Lung (tissue), 12 donors: ENCODE measurements around the gene PLSCR2. TPM values are rescaled to one million over a fixed set of nuclear protein-coding genes. Genes with fewer than 3 reads are reported as not detected.
A peak's percentile ranks its signal among the peaks of the same experiment; 100 is the strongest.

ENCODE experiments used
- ATAC-seq: fragments of 200-7000 bp; cut with Tn5 transposase; one replicate; pipeline ENCODE4 v1.9.1; 2020; ENCODE audit warnings: moderate number of reproducible peaks; ENCODE audit not compliant: insufficient read depth, low FRiP score
- DNase-seq, 3 donors: peaks; one replicate each; pipeline ENCODE4 v3.0.0-alpha.2; 2013 to 2017
- H3K27ac ChIP-seq, 2 donors: one replicate each; pipeline ENCODE4 v1.5.1; 2013; ENCODE audit warnings: mild to moderate bottlenecking in 2 of 2, moderate library complexity in 2 of 2, control low read depth in 1 of 2, inconsistent platforms in 1 of 2, low read depth in 1 of 2, low read length in 1 of 2
- H3K27me3 ChIP-seq, 3 donors: one replicate each; pipeline ENCODE4 v1.5.1; 2013; ENCODE audit warnings: low read length in 2 of 3; ENCODE audit not compliant: control insufficient read depth in 3 of 3, insufficient read depth in 3 of 3
- H3K36me3 ChIP-seq, 4 donors: one replicate each; pipeline ENCODE4 v1.5.1; 2013; ENCODE audit warnings: low read length in 4 of 4, mild to moderate bottlenecking in 1 of 4, moderate library complexity in 1 of 4; ENCODE audit not compliant: control insufficient read depth in 4 of 4, insufficient read depth in 4 of 4
- H3K4me1 ChIP-seq, 5 donors: one replicate each; pipeline ENCODE4 v1.5.1; 2013; ENCODE audit warnings: low read length in 5 of 5, mild to moderate bottlenecking in 2 of 5, moderate library complexity in 1 of 5; ENCODE audit not compliant: control insufficient read depth in 5 of 5, insufficient read depth in 5 of 5
- H3K4me3 ChIP-seq: one replicate; pipeline ENCODE4 v1.5.1; 2013; ENCODE audit warnings: mild to moderate bottlenecking, control low read depth, moderate library complexity
- H3K9ac ChIP-seq, 2 donors: one replicate each; pipeline ENCODE4 v1.5.1; 2013; ENCODE audit warnings: low read length in 2 of 2, control low read depth in 1 of 2; ENCODE audit not compliant: insufficient read depth in 1 of 2
- H3K9me3 ChIP-seq, 4 donors: one replicate each; pipeline ENCODE4 v1.5.1; 2013; ENCODE audit warnings: low read length in 3 of 4, mild to moderate bottlenecking in 1 of 4, moderate library complexity in 1 of 4; ENCODE audit not compliant: control insufficient read depth in 4 of 4, insufficient read depth in 3 of 4
- CTCF ChIP-seq: IDR thresholded peaks from 2 replicates; pipeline ENCODE4 v1.5.1; 2012; ENCODE audit warnings: mild to moderate bottlenecking; ENCODE audit errors: control extremely low read depth, extremely low read depth
- WGBS, 2 donors: extraction: QIAGEN DNeasy Blood & Tissue Kit; methylation state at CpG; one replicate each; pipeline ENCODE4 v1.1.7; 2013; 5-methylcytosine and 5-hydroxymethylcytosine counted together
- polyA plus RNA-seq, 2 donors: library from polyadenylated mRNA; stranded (reverse); fragments of 200-250 nt; gene quantifications; one replicate each; pipeline ENCODE4 v1.2.1, GENCODE V29; 2013
- total RNA-seq, 2 donors: library from RNA; depleted of rRNA in 1 of 2; stranded (reverse); fragments of >200 nt in 1 of 2; gene quantifications; one replicate each; pipeline ENCODE4 v1.2.1, GENCODE V29; 2014 to 2021
- donor health status: control.
- donor health status: control.
- donor health status: Bipolar disorder and iron deficiency.
- donor health status: healthy.
- donor health status: DM: yes; HTN: yes; CAD: no.

Gene PLSCR2
- total and polyA plus RNA-seq, 4 donors, result 0.03 to 0.33 TPM; not detected in 2

GRCh38 chr3:146407956-146408355, 61.4 kb downstream of the PLSCR2 start:
- WGBS, 2 donors, result 66 to 73% methylated on average over 7 of the region's 7 CpGs
- Histone ChIP-seq H3K9me3 (peaks cover 0 to 10% (median 0%) of the 10 kb centered on the region in 4 donors), H3K27ac (no peak overlapping the region), H3K4me1 (peaks cover 0 to 10% (median 0%) of the 10 kb centered on the region in 5 donors), H3K27me3 (no peaks in the 10 kb centered on the region), H3K4me3 (no peak overlapping the region), H3K36me3 (no peaks in the 10 kb centered on the region), H3K9ac (no peak overlapping the region)
- ATAC-seq (no peak), DNase-seq (peak; percentile 27 to 75 (median 63))
- TF ChIP-seq CTCF, result no peak

GRCh38 chr3:146404436-146404835, 64.9 kb downstream of the PLSCR2 start:
- no peaks in the 10 kb centered on the region for H3K36me3 ChIP-seq
- no peak overlapping the region for H3K4me3 ChIP-seq
- no peaks in the 10 kb centered on the region for H3K27me3 ChIP-seq
- peaks cover 0 to 10% (median 0%) of the 10 kb centered on the region in 5 donors for H3K4me1 ChIP-seq
- H3K9me3 ChIP-seq, result peaks cover 0 to 3% (median 0%) of the 10 kb centered on the region in 4 donors
- ATAC-seq (no peak), DNase-seq (no peak)
- H3K27ac ChIP-seq, result no peak overlapping the region
- no peak for TF ChIP-seq CTCF
- H3K9ac ChIP-seq, result no peak overlapping the region

GRCh38 chr3:146403792-146404191, 65.6 kb downstream of the PLSCR2 start:
- no peak for DNase-seq
- Histone ChIP-seq H3K4me1 (peaks cover 0 to 9% (median 0%) of the 10 kb centered on the region in 5 donors), H3K36me3 (no peaks in the 10 kb centered on the region), H3K27me3 (no peaks in the 10 kb centered on the region), H3K27ac (no peak overlapping the region), H3K4me3 (no peak overlapping the region), H3K9ac (no peak overlapping the region), H3K9me3 (no peaks in the 10 kb centered on the region)
- no peak for TF ChIP-seq CTCF
- no peak for ATAC-seq
- 91 to 92% methylated on average over 3 of the region's 3 CpGs for WGBS, 2 donors

GRCh38 chr3:146396792-146397191, 72.6 kb downstream of the PLSCR2 start:
- H3K9ac ChIP-seq, result no peak overlapping the region
- peaks cover 0 to 12% (median under 1%) of the 10 kb centered on the region in 5 donors for H3K4me1 ChIP-seq
- no peaks in the 10 kb centered on the region for H3K9me3 ChIP-seq
- H3K36me3 ChIP-seq, result no peaks in the 10 kb centered on the region
- DNase-seq (no peak), ATAC-seq (no peak)
- WGBS, 2 donors, result 50 to 52% methylated on average over 4 of the region's 4 CpGs
- no peak overlapping the region for H3K27ac ChIP-seq
- H3K4me3 ChIP-seq, result no peak overlapping the region
- H3K27me3 ChIP-seq, result no peaks in the 10 kb centered on the region
- no peak for TF ChIP-seq CTCF
